ENCODE measurements around the gene TRPM3.

Gene TRPM3

DNA sequence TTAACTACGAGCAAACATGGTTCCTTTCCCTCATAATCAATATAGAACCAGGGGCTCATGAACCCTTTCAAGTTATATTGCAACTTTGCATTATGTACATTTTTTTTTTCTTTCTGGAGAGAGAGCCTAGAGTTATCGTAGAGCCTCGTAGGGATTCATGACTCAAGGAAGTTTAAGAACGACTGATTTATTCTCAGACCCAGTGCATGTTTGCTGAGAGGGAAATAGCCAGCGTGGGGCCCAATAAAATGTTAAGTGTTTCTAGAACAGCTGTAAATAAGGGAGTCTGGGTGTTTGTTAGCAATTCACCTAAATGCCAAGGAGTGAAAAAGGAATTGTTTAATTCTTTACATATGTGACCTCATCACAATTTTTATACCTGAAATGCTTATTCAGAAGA lies 587.9 kb downstream of the TRPM3 start:
- no peaks in the 10 kb centered on the region for H3K9me3 ChIP-seq (ENCODE audit: low read depth, low read length)
- no peak overlapping the region for H3K9ac ChIP-seq (ENCODE audit: insufficient read length)
- DNase-seq (ENCODE audit: low read depth, low spot score), result no peak
- H3K27ac ChIP-seq, result peak overlapping the region; percentile 76; the same call in 1 of the 2 replicates
- no peak overlapping the region for H3K4me3 ChIP-seq
- H3K36me3 ChIP-seq (ENCODE audit: insufficient read depth, low read length), result no peaks in the 10 kb centered on the region
- TF ChIP-seq EZH2 (IDR thresholded peaks at IDR 0.05) (no peak), POLR2AphosphoS5 (IDR thresholded peaks at IDR 0.05; ENCODE audit: borderline replicate concordance, low read depth, low read length) (no peak), FOXP2 (optimal IDR thresholded peaks at IDR 0.05; ENCODE audit: control extremely low read depth, extremely low read length, insufficient read depth) (no peak)

DNA sequence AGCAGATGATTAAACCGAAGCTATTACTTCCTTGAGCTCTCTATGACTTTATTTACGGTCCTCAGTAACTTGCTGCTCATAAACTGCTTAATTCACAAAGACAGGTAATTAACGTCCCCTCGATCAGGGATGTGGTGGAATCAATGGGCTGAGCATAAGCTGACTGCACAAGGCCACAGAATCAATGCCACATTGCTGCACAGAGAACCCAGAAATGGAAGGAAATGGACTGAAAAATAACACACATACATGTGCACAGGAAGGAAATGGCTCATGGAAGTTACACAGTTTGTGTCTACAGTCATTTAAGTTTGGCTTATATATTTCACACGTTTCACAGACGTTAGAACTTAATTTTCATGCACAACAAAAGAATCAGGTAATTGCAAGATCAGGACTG lies 588.7 kb downstream of the TRPM3 start:
- Histone ChIP-seq H3K9ac (ENCODE audit: insufficient read length) (no peak overlapping the region), H3K27ac (no peak overlapping the region), H3K9me3 (ENCODE audit: low read depth, low read length) (no peaks in the 10 kb centered on the region), H3K36me3 (ENCODE audit: insufficient read depth, low read length) (no peaks in the 10 kb centered on the region), H3K4me3 (no peak overlapping the region)
- DNase-seq (ENCODE audit: low read depth, low spot score), result no peak
- TF ChIP-seq FOXP2 (optimal IDR thresholded peaks at IDR 0.05; ENCODE audit: control extremely low read depth, extremely low read length, insufficient read depth) (no peak), EZH2 (IDR thresholded peaks at IDR 0.05) (no peak), POLR2AphosphoS5 (IDR thresholded peaks at IDR 0.05; ENCODE audit: borderline replicate concordance, low read depth, low read length) (no peak)

DNA sequence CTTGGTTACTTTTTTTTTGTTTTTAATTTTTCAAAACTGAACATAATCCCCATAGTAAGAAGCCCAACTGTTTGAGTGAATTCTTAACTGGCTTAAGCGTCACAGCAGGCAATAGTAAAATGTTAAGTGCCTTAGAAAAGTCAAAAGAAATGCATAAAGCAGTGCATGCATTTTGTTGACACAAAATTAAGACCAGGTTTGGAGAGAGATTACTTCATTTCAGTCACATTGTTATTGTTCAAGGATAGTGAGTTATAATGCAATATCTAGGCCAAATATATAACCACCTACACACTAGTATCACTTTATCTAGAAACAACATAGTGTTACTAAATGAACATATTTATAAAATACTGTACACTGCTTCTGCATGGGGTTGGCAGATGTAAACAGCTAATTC lies 590.1 kb downstream of the TRPM3 start:
- Histone ChIP-seq H3K9ac (ENCODE audit: insufficient read length) (no peak overlapping the region), H3K36me3 (ENCODE audit: insufficient read depth, low read length) (no peaks in the 10 kb centered on the region), H3K9me3 (ENCODE audit: low read depth, low read length) (no peaks in the 10 kb centered on the region), H3K27ac (no peak overlapping the region), H3K4me3 (no peak overlapping the region)
- no peak for DNase-seq (ENCODE audit: low read depth, low spot score)
- TF ChIP-seq EZH2 (IDR thresholded peaks at IDR 0.05), result no peak
- TF ChIP-seq POLR2AphosphoS5 (IDR thresholded peaks at IDR 0.05; ENCODE audit: borderline replicate concordance, low read depth, low read length), result no peak
- TF ChIP-seq FOXP2 (optimal IDR thresholded peaks at IDR 0.05; ENCODE audit: control extremely low read depth, extremely low read length, insufficient read depth), result no peak

DNA sequence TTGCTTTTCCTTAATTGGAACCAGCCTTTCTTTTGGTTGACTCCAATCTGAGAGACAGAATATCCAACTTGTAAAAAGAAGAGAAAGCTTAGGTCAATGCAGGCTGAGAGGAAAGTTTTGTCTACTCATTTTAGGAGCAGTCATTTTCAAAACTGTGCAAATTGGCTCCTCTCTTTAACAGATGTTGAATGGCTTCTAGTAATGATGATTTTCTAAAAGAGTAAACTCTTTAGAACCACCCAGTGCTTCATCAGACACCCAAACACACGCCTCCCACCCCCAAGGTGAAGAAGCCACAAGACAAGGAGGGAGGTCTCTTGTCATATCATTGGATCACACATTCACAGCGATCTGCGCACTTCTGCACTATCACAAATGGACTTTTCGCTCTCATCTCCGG lies 590.7 kb downstream of the TRPM3 start:
- no peaks in the 10 kb centered on the region for H3K9me3 ChIP-seq (ENCODE audit: low read depth, low read length)
- no peaks in the 10 kb centered on the region for H3K36me3 ChIP-seq (ENCODE audit: insufficient read depth, low read length)
- no peak overlapping the region for H3K4me3 ChIP-seq
- H3K9ac ChIP-seq (ENCODE audit: insufficient read length), result no peak overlapping the region
- DNase-seq (ENCODE audit: low read depth, low spot score), result no peak
- TF ChIP-seq FOXP2 (optimal IDR thresholded peaks at IDR 0.05; ENCODE audit: control extremely low read depth, extremely low read length, insufficient read depth), result no peak
- no peak for TF ChIP-seq POLR2AphosphoS5 (IDR thresholded peaks at IDR 0.05; ENCODE audit: borderline replicate concordance, low read depth, low read length)
- no peak for TF ChIP-seq EZH2 (IDR thresholded peaks at IDR 0.05)
- H3K27ac ChIP-seq, result no peak overlapping the region

DNA sequence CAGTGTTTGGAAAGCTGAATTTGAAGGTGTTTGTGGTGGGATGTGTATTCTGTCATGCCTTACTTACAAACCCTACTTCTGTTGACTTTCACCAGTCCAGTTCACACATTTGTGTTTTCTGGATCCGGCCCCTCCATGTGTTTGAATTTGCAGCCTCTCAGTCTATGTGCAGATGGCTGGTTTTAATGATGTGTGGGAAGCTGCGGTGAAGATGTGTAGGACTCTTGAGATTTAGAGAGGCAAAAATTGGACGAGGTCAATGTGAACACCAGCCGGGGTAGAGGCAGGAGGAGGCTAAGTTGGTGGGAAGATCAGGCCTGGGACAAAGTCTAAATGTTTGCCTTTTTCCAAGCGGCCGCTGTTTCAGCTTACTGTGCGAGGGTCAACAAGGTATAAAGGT lies 591.6 kb downstream of the TRPM3 start:
- Histone ChIP-seq H3K27ac (no peak overlapping the region), H3K4me3 (no peak overlapping the region), H3K9me3 (ENCODE audit: low read depth, low read length) (no peaks in the 10 kb centered on the region), H3K9ac (ENCODE audit: insufficient read length) (no peak overlapping the region), H3K36me3 (ENCODE audit: insufficient read depth, low read length) (no peaks in the 10 kb centered on the region)
- DNase-seq (ENCODE audit: low read depth, low spot score), result no peak
- no peak for TF ChIP-seq EZH2 (IDR thresholded peaks at IDR 0.05)
- no peak for TF ChIP-seq FOXP2 (optimal IDR thresholded peaks at IDR 0.05; ENCODE audit: control extremely low read depth, extremely low read length, insufficient read depth)
- no peak for TF ChIP-seq POLR2AphosphoS5 (IDR thresholded peaks at IDR 0.05; ENCODE audit: borderline replicate concordance, low read depth, low read length)

DNA sequence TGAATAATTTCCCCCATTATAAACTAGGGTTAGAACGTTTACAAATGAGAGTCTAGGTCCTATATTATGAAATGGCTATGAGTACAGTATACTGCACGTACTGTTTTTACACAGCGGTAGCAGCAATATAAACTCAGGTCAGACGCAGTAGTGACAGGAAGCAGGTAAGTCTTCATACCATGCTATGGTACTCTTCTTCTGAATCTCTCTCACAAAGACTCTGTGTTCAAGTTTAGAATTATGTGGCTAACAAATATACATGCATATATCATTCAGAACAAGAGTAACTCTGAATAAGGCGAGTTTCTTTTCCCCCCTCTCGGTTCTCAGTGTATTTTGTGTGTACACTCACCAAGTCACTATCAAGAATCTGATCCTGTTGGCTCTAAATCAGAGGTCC lies 592.0 kb downstream of the TRPM3 start:
- Histone ChIP-seq H3K9me3 (ENCODE audit: low read depth, low read length) (no peaks in the 10 kb centered on the region), H3K4me3 (no peak overlapping the region), H3K27ac (no peak overlapping the region), H3K9ac (ENCODE audit: insufficient read length) (no peak overlapping the region), H3K36me3 (ENCODE audit: insufficient read depth, low read length) (no peaks in the 10 kb centered on the region)
- no peak for DNase-seq (ENCODE audit: low read depth, low spot score)
- no peak for TF ChIP-seq POLR2AphosphoS5 (IDR thresholded peaks at IDR 0.05; ENCODE audit: borderline replicate concordance, low read depth, low read length)
- TF ChIP-seq FOXP2 (optimal IDR thresholded peaks at IDR 0.05; ENCODE audit: control extremely low read depth, extremely low read length, insufficient read depth), result no peak
- TF ChIP-seq EZH2 (IDR thresholded peaks at IDR 0.05), result no peak

DNA sequence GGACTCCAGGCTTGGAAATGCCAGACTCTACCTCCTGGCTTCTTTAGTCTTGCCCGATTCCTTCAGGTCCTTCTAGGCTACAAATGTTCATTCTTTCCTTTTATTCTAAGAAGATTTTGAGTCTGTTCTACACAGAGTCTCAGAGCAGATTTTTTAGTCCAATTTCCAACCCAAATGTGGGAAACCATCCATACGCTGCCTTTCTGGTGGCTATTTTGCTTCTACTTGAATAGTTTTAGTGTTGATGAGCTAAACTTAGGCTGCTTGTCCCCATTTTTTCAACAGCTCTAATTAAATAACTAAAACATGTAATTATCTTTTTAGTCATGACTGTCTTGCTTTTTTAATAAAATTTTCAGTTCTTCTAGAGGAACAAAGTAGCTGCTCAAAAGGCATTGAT lies 594.5 kb downstream of the TRPM3 start:
- H3K9me3 ChIP-seq (ENCODE audit: low read depth, low read length), result no peaks in the 10 kb centered on the region
- no peak overlapping the region for H3K9ac ChIP-seq (ENCODE audit: insufficient read length)
- no peak overlapping the region for H3K4me3 ChIP-seq
- DNase-seq (ENCODE audit: low read depth, low spot score), result no peak
- H3K36me3 ChIP-seq (ENCODE audit: insufficient read depth, low read length), result no peaks in the 10 kb centered on the region
- H3K27ac ChIP-seq, result no peak overlapping the region
- TF ChIP-seq FOXP2 (optimal IDR thresholded peaks at IDR 0.05; ENCODE audit: control extremely low read depth, extremely low read length, insufficient read depth), result no peak
- no peak for TF ChIP-seq EZH2 (IDR thresholded peaks at IDR 0.05)
- TF ChIP-seq POLR2AphosphoS5 (IDR thresholded peaks at IDR 0.05; ENCODE audit: borderline replicate concordance, low read depth, low read length), result no peak

DNA sequence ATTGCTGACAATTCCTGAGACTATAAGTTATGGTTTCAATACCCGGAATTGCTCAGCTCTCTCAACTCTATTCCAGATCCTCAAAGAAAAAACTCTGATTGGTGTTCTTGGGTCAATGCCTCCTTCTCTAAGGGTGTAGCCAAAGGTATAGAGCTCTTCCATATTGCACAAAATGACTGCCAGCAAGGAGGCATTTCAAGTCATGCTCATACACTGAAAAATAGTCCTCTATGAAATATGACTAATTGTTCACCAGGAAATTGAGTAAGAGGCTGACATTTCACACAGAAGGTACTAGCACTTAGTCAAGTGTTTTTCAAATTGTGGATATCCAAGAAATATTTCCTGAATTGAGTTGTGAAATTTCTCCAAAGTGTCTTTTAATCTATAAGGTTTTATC lies 595.9 kb downstream of the TRPM3 start:
- H3K9me3 ChIP-seq (ENCODE audit: low read depth, low read length), result no peaks in the 10 kb centered on the region
- no peak overlapping the region for H3K27ac ChIP-seq

More for the DNA sequence above, 595.9 kb downstream of the TRPM3 start:
- no peak for DNase-seq (ENCODE audit: low read depth, low spot score)
- Histone ChIP-seq H3K4me3 (no peak overlapping the region), H3K9ac (ENCODE audit: insufficient read length) (no peak overlapping the region), H3K36me3 (ENCODE audit: insufficient read depth, low read length) (no peaks in the 10 kb centered on the region)
- TF ChIP-seq FOXP2 (optimal IDR thresholded peaks at IDR 0.05; ENCODE audit: control extremely low read depth, extremely low read length, insufficient read depth) (no peak), POLR2AphosphoS5 (IDR thresholded peaks at IDR 0.05; ENCODE audit: borderline replicate concordance, low read depth, low read length) (no peak), EZH2 (IDR thresholded peaks at IDR 0.05) (no peak)
